GM20431 (cell line): ENCODE measurements around the gene GTF2H2C.
"Not testable (repeated sequence)": the region's sequence is repeated elsewhere in the genome, so short reads cannot be mapped to it uniquely, and the experiment has no call there.

ENCODE experiments used
- in situ Hi-C: fragments of 300-500 bp; cut with MseI, MboI; formaldehyde crosslinking; loops from one replicate; pipeline ENCODE4 v1.15.0; 2020; ENCODE audit warnings: low sequenced_read_pairs; ENCODE audit not compliant: unreplicated experiment

The GTF2H2C gene

GRCh38 chr5:69559908-69560330, at the start of gene GTF2H2C:
Gene GTF2H2C (plus strand): TSS chr5:69560191. CDS start chr5:69565133, 4,942 bp downstream.
- in situ Hi-C loops: not testable (repeated sequence)

GRCh38 chr5:69510694-69511093, 49.3 kb upstream of the GTF2H2C start:
- in situ Hi-C loops: no loop called here

GRCh38 chr5:69512740-69513260, 47.2 kb upstream of the GTF2H2C start:
- in situ Hi-C loops: no loop called here

DNA sequence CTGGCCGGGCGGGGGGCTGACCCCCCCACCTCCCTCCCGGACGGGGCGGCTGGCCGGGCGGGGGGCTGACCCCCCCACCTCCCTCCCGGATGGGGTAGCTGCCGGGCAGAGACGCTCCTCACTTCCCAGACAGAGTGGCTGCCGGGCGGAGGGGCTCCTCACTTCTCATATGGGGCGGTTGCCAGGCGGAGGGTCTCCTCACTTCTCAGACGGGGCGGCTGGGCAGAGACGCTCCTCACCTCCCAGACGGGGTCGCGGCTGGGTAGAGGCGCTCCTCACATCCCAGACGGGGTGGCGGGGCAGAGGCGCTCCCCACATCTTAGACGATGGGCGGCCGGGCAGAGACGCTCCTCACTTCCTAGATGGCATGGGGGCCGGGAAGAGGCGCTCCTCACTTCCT, 44.4 kb upstream of the GTF2H2C start:
- in situ Hi-C loops: not testable (repeated sequence)

- in situ Hi-C loops: no loop called here
Observed at GRCh38 chr5:69516769-69517168, 43.2 kb upstream of the GTF2H2C start.

GRCh38 chr5:69517763-69518212, 42.2 kb upstream of the GTF2H2C start:
- in situ Hi-C loops: no loop called here

- in situ Hi-C loops: no loop called here
Observed at GRCh38 chr5:69519285-69519684, 40.7 kb upstream of the GTF2H2C start.

- in situ Hi-C loops: no loop called here
Observed at GRCh38 chr5:69522035-69522434, 38.0 kb upstream of the GTF2H2C start.

DNA sequence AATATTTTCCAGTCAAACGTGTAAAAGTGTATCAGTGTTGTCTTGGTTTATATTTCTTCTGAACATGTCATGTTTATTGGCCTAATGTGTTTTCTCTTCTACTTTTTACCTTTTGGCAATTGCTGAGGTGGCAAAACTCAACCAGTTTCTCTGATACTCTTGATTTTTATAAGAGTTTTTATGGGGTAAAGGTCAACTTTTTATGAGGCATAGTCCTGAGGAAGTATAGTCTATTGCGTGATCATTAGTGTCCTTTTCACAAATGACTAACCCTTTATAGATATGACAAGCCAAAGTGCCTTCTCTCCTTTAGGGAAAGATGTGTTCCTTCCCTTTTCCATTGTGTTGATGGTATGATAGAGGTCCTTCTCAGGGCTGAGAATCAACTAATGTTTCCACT, 34.5 kb upstream of the GTF2H2C start:
- in situ Hi-C loops: no loop called here

GRCh38 chr5:69526660-69527059, 33.3 kb upstream of the GTF2H2C start:
- in situ Hi-C loops: no loop called here

DNA sequence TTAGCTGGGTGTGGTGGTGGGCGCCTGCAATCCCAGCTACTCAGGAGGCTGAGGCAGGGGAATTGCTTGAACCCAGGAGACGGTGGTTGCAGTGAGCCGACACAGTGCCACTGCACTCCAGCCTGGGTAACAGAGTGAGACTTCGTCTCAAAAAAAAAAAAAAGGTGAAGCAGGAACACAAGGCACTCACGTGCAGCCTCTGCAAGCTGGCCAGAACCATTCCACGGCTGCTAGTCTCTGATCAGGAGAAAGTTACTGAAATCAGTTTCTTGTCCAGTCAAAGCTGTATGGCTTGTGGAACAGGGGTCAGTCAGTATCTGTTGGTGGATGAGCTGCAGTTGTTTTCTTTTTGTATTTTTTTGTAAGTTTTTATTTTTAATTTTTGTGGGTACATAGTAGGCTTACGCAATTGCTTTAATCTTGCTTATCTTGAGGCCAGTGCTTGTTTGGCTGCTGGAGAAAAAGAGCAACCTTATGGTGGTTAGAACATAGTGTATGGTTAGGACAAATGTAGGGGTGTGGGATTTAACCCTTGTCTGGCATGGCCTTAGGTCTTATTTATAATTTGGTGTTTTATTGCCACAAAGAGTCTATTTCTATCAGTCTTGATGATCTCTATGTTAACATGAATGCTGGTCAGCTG, 32.7 kb upstream of the GTF2H2C start:
- in situ Hi-C loops: no loop called here

DNA sequence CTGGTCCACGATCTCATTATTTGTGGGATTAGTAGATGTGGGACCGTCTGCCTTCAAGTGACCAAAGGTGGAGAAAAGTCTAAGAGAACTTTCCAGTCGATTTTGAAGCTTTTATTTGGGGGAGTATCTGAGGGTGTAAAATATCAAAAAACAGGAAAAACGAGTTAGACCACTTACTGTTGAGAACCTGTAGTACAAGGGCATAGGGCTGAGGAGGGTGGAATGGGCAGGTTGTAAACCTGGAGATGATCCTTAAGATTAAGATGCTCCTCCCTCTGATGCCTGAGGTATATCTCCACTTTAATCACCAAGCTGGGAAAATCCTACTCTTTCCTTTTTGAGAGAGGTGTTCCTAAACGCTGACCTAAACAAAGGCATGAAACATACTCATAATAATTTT, 32.0 kb upstream of the GTF2H2C start:
- in situ Hi-C loops: no loop called here

DNA sequence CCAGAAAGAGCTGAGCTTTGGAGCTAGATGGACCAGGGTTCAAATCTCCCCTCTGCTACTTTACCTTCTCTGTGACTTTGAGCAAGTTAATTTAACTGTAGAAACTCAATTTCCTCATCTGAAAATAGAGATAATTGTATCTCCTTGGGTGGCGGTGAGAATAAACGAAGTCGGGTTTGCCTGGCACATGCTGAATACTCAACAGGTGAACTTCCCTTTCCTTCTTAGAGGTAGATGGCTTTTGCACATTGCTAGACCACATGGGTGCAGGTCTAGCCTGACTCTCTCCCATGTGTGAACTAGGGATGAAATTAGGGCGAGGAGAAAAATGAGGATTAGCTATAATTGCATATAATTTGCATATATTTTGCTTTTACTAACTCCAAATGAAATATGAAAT, 31.4 kb upstream of the GTF2H2C start:
- in situ Hi-C loops: no loop called here

DNA sequence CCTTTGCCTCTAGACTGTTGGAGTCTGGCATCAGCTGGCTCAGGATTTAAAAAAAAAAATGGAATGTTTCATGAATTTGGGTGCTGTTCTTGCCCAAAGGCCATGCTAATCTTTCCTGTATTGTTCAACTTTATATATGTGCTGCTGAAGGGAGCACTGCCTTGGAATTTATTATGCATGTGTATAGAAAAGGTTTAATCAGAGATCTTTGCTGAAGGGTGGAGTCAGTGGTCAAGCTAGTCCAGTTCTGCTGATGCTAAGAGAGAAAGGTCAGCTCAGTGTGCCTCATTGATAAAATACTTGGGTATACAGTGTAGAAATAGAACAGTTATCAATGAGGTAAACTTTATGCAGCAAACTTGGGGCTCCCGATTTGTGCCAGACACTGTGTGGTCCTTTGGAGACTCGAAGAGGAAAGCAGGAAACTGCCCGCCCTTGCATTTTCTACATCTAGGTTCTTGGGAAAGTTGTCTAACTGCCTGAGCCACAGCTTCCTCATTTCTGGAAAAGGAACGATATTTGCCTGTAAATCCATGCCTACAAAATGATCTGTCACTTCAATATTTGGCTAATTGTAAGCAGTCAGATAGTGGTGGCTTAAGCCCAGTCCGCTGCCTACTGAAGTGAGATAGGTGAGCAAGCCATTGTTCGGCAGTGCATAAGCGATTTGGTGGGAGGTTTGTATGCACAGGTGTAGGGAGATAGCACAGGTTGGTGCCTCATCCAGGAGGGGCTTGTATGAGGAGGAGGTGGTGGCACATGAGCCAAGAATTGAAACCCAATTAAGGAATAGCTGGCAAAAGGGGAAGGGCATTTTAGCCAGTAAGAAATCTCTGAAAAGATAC, 29.2 kb upstream of the GTF2H2C start:
- in situ Hi-C loops: no loop called here

- in situ Hi-C loops: no loop called here
Observed at GRCh38 chr5:69531406-69531801, 28.6 kb upstream of the GTF2H2C start.

- in situ Hi-C loops: not testable (repeated sequence)
Observed at GRCh38 chr5:69537911-69538310, 22.1 kb upstream of the GTF2H2C start.

GRCh38 chr5:69538735-69539134, 21.3 kb upstream of the GTF2H2C start:
- in situ Hi-C loops: not testable (repeated sequence)

- in situ Hi-C loops: not testable (repeated sequence)
Observed at GRCh38 chr5:69541347-69541746, 18.6 kb upstream of the GTF2H2C start.

GRCh38 chr5:69542838-69543618, 17.0 kb upstream of the GTF2H2C start:
- in situ Hi-C loops: not testable (repeated sequence)

DNA sequence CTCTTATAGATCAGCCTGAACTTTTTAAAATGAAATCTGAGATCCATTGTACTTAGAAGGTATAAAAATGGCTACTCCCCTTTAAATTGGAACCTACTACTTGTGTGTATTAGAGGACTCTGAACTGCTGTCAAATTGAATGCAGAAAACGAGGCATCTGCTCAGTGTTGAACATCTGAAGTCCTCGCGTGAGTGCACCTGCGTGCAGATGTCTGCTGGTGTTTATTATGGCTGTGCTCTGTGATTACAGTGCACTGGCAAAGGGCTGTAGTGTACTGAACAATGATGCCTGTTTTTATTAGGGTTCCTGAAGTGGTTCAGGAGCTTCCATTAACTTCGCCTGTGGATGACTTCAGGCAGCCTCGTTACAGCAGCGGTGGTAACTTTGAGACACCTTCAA, 15.4 kb upstream of the GTF2H2C start:
- in situ Hi-C loops: not testable (repeated sequence)
